ENCODE measurements around the gene CDON. TPM values are rescaled to one million over a fixed set of nuclear protein-coding genes. Genes with fewer than 3 reads are reported as not detected.

Gene CDON
- polyA plus RNA-seq, 1 of the 3 experiments (the other 2 are of a cell fraction), result 3.7 TPM

DNA sequence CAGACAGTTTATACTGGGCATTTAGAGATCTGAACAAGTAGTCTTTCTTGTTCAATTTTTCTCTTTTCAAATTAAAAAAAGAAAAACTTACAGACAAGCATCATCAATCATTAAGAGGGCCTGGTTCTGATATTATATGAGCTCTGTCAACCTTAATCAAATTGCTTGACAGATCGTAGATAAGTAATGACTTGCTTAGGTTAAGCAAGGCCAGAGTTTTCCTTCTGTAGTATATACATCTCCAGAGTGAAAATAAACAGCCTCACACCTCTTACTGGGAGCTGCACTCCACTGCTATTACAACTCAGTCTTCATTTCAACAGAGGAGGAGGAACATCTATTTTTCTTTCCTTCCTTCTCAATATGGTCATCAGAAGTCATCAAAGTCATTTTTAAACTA lies 13.5 kb downstream of the CDON start:
- no peak overlapping the region for H3K4me2 ChIP-seq
- peak; percentile 49 for DNase-seq
- ChIA-PET CTCF (interaction anchor here (1.0 to 1.2 kb wide), 4 partner anchors 11 to 145 kb away, joined by 3 to 4 read pairs (median 3); no protein-coding TSS in a partner anchor), POLR2A (interaction anchor here (0.8 to 1.5 kb wide), 3 partner anchors 13 to 65 kb away, joined by 3 to 6 read pairs (median 4); no protein-coding TSS in a partner anchor)
- WGBS (ENCODE audit: low lambda C conversion rate), result 44% methylated on average over 1 of the region's 1 CpG
- no peaks in the 10 kb centered on the region for H3K27me3 ChIP-seq (ENCODE audit: insufficient read depth)
- H3K9me3 ChIP-seq, result no peaks in the 10 kb centered on the region
- no peak overlapping the region for H2AFZ ChIP-seq (ENCODE audit: low read depth)
- H3K4me3 ChIP-seq (ENCODE audit: low read depth in 2 of 2, low read length in 1 of 2), result no peak overlapping the region
- H4K20me1 ChIP-seq (ENCODE audit: insufficient read depth), result no peaks in the 10 kb centered on the region
- no peaks in the 10 kb centered on the region for H3K9me2 ChIP-seq
- peaks cover 0 to 32% of the 10 kb centered on the region in 2 experiments; a peak in 3 of 4 replicates for H3K4me1 ChIP-seq (ENCODE audit: control insufficient read depth in 1 of 2, insufficient read depth in 2 of 2, low read depth in 1 of 2, low read length in 1 of 2)
- peak overlapping the region in 1 of 2 experiments; percentile 53; a peak in 2 of 4 replicates for H3K27ac ChIP-seq (ENCODE audit: low read depth in 2 of 2, low read length in 1 of 2)
- no peaks in the 10 kb centered on the region for H3K79me2 ChIP-seq (ENCODE audit: insufficient read depth)
- no peak overlapping the region for H3K9ac ChIP-seq
- no peaks in the 10 kb centered on the region for H3F3A ChIP-seq (replicated peaks; ENCODE audit: insufficient read depth)
- no peaks in the 10 kb centered on the region for H3K36me3 ChIP-seq (replicated peaks in 1 of 2; ENCODE audit: control insufficient read depth in 1 of 2, insufficient read depth in 2 of 2, low read length in 1 of 2)
- TF ChIP-seq RCOR1 (IDR thresholded peaks at IDR 0.05; ENCODE audit: low read length) (peak; percentile 21; the same call in 1 of the 2 replicates), NRF1 (IDR thresholded peaks at IDR 0.05; ENCODE audit: low read depth, low read length) (no peak), JUND (IDR thresholded peaks at IDR 0.05) (no peak), POLR2AphosphoS5 (IDR thresholded peaks at IDR 0.05; ENCODE audit: low read depth, low read length) (no peak), TAF1 (IDR thresholded peaks at IDR 0.05; ENCODE audit: borderline replicate concordance, low read depth, low read length) (no peak), NFIC (IDR thresholded peaks at IDR 0.05; ENCODE audit: borderline replicate concordance) (no peak), TEAD4 (IDR thresholded peaks at IDR 0.05; ENCODE audit: borderline replicate concordance, insufficient read depth) (no peak), EZH2phosphoT487 (IDR thresholded peaks at IDR 0.05; ENCODE audit: borderline replicate concordance, low read depth) (no peak), RAD21 (IDR thresholded peaks at IDR 0.05; ENCODE audit: low read length) (peak; percentile 2; the same call in 1 of the 2 replicates), SIN3A (IDR thresholded peaks at IDR 0.05; ENCODE audit: borderline replicate concordance, low read depth, low read length) (no peak), ELF1 (IDR thresholded peaks at IDR 0.05) (no peak), RFX5 (IDR thresholded peaks at IDR 0.05; ENCODE audit: low read length) (no peak), YY1 (IDR thresholded peaks at IDR 0.05; ENCODE audit: low read depth) (no peak), GABPA (IDR thresholded peaks at IDR 0.05; ENCODE audit: low read depth) (no peak), FOXJ3 (CRISPR knock-in tag; IDR thresholded peaks at IDR 0.05) (no peak), SMC3 (IDR thresholded peaks at IDR 0.05; ENCODE audit: low read depth, low read length) (no peak), TCF12 (IDR thresholded peaks at IDR 0.05) (0 out of 2 replicates have a peak, but pooled peaks have one; percentile 14), MXI1 (IDR thresholded peaks at IDR 0.05; ENCODE audit: low read depth, low read length) (no peak), RXRA (IDR thresholded peaks at IDR 0.05; ENCODE audit: borderline replicate concordance, low read depth) (no peak)
- TF ChIP-seq, protein P1, sequence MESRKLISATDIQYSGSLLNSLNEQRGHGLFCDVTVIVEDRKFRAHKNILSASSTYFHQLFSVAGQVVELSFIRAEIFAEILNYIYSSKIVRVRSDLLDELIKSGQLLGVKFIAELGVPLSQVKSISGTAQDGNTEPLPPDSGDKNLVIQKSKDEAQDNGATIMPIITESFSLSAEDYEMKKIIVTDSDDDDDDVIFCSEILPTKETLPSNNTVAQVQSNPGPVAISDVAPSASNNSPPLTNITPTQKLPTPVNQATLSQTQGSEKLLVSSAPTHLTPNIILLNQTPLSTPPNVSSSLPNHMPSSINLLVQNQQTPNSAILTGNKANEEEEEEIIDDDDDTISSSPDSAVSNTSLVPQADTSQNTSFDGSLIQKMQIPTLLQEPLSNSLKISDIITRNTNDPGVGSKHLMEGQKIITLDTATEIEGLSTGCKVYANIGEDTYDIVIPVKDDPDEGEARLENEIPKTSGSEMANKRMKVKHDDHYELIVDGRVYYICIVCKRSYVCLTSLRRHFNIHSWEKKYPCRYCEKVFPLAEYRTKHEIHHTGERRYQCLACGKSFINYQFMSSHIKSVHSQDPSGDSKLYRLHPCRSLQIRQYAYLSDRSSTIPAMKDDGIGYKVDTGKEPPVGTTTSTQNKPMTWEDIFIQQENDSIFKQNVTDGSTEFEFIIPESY (IDR thresholded peaks at IDR 0.05; ENCODE audit: borderline replicate concordance, low read depth), result no peak
- TF ChIP-seq, protein P2, sequence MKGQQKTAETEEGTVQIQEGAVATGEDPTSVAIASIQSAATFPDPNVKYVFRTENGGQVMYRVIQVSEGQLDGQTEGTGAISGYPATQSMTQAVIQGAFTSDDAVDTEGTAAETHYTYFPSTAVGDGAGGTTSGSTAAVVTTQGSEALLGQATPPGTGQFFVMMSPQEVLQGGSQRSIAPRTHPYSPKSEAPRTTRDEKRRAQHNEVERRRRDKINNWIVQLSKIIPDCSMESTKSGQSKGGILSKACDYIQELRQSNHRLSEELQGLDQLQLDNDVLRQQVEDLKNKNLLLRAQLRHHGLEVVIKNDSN (IDR thresholded peaks at IDR 0.05; ENCODE audit: borderline replicate concordance, low read depth), result no peak
- TF ChIP-seq, protein P3, sequence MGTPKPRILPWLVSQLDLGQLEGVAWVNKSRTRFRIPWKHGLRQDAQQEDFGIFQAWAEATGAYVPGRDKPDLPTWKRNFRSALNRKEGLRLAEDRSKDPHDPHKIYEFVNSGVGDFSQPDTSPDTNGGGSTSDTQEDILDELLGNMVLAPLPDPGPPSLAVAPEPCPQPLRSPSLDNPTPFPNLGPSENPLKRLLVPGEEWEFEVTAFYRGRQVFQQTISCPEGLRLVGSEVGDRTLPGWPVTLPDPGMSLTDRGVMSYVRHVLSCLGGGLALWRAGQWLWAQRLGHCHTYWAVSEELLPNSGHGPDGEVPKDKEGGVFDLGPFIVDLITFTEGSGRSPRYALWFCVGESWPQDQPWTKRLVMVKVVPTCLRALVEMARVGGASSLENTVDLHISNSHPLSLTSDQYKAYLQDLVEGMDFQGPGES (IDR thresholded peaks at IDR 0.05; ENCODE audit: low read depth, low read length), result no peak
- TF ChIP-seq, protein P4, sequence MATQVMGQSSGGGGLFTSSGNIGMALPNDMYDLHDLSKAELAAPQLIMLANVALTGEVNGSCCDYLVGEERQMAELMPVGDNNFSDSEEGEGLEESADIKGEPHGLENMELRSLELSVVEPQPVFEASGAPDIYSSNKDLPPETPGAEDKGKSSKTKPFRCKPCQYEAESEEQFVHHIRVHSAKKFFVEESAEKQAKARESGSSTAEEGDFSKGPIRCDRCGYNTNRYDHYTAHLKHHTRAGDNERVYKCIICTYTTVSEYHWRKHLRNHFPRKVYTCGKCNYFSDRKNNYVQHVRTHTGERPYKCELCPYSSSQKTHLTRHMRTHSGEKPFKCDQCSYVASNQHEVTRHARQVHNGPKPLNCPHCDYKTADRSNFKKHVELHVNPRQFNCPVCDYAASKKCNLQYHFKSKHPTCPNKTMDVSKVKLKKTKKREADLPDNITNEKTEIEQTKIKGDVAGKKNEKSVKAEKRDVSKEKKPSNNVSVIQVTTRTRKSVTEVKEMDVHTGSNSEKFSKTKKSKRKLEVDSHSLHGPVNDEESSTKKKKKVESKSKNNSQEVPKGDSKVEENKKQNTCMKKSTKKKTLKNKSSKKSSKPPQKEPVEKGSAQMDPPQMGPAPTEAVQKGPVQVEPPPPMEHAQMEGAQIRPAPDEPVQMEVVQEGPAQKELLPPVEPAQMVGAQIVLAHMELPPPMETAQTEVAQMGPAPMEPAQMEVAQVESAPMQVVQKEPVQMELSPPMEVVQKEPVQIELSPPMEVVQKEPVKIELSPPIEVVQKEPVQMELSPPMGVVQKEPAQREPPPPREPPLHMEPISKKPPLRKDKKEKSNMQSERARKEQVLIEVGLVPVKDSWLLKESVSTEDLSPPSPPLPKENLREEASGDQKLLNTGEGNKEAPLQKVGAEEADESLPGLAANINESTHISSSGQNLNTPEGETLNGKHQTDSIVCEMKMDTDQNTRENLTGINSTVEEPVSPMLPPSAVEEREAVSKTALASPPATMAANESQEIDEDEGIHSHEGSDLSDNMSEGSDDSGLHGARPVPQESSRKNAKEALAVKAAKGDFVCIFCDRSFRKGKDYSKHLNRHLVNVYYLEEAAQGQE (IDR thresholded peaks at IDR 0.05; ENCODE audit: low read depth, low read length), result no peak
- TF ChIP-seq, protein P5, sequence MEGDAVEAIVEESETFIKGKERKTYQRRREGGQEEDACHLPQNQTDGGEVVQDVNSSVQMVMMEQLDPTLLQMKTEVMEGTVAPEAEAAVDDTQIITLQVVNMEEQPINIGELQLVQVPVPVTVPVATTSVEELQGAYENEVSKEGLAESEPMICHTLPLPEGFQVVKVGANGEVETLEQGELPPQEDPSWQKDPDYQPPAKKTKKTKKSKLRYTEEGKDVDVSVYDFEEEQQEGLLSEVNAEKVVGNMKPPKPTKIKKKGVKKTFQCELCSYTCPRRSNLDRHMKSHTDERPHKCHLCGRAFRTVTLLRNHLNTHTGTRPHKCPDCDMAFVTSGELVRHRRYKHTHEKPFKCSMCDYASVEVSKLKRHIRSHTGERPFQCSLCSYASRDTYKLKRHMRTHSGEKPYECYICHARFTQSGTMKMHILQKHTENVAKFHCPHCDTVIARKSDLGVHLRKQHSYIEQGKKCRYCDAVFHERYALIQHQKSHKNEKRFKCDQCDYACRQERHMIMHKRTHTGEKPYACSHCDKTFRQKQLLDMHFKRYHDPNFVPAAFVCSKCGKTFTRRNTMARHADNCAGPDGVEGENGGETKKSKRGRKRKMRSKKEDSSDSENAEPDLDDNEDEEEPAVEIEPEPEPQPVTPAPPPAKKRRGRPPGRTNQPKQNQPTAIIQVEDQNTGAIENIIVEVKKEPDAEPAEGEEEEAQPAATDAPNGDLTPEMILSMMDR (IDR thresholded peaks at IDR 0.05), result no peak
- TF ChIP-seq, protein P6, sequence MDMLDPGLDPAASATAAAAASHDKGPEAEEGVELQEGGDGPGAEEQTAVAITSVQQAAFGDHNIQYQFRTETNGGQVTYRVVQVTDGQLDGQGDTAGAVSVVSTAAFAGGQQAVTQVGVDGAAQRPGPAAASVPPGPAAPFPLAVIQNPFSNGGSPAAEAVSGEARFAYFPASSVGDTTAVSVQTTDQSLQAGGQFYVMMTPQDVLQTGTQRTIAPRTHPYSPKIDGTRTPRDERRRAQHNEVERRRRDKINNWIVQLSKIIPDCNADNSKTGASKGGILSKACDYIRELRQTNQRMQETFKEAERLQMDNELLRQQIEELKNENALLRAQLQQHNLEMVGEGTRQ (IDR thresholded peaks at IDR 0.05; ENCODE audit: borderline replicate concordance, low read depth, low read length), result no peak
